Lower leg skin (tissue), 3 donors: ENCODE measurements around the gene ITGA2B.

Source experiments
- CTCF ChIP-seq, 3 donors: fragments of 450-650 bp; IDR thresholded peaks; one replicate each; pipeline ENCODE4 v1.5.1; 2016; ENCODE audit warnings: antibody characterized with exemption in 3 of 3, mild to moderate bottlenecking in 3 of 3, moderate library complexity in 2 of 3
- POLR2A ChIP-seq, 2 donors: fragments of 450-650 bp; IDR thresholded peaks; one replicate each; pipeline ENCODE4 v1.6.1; 2016 to 2017; ENCODE audit warnings: antibody characterized with exemption in 2 of 2, mild to moderate bottlenecking in 1 of 2, moderate library complexity in 1 of 2

GRCh38 chr17:44384281-44384822, 5.1 kb downstream of the ITGA2B start:
- TF ChIP-seq CTCF (IDR thresholded peaks at IDR 0.05) (no peak), POLR2A (IDR thresholded peaks at IDR 0.05) (no peak)
